ENCODE data around the gene WBP1. TPM values are rescaled to one million over a fixed set of nuclear protein-coding genes. Genes with fewer than 3 reads are reported as not detected.

Gene WBP1
- total RNA-seq, 4 donors from 2014 or later, result 40.7 to 121 (median 47.0) TPM

GRCh38 chr2:74505448-74506246 lies 47.4 kb downstream of the WBP1 start:
- WGBS, result 94% methylated on average over 14 of the region's 14 CpGs
- Histone ChIP-seq H3K27ac (no peak overlapping the region), H3K36me3 (peaks cover 16% of the 10 kb centered on the region), H3K27me3 (peaks cover 40% of the 10 kb centered on the region), H3K4me3 (peak overlapping the region; percentile 79), H3K4me1 (peaks cover 59% of the 10 kb centered on the region), H3K9me3 (no peaks in the 10 kb centered on the region)
- DNase-seq (ENCODE audit: low spot score in 2 of 2), result no peak
- TF ChIP-seq POLR2A (IDR thresholded peaks at IDR 0.05), result no peak
- TF ChIP-seq POLR2AphosphoS5 (IDR thresholded peaks at IDR 0.05), result no peak
- TF ChIP-seq EP300 (IDR thresholded peaks at IDR 0.05), result no peak
- TF ChIP-seq CTCF (IDR thresholded peaks at IDR 0.05), result no peak

GRCh38 chr2:74507145-74507925 lies 49.1 kb downstream of the WBP1 start, which contains the start of gene PCGF1:
TSS of gene PCGF1 (minus strand) at chr2:74507695. CDS start at chr2:74507668, 27 bp downstream.
- peaks cover 16% of the 10 kb centered on the region for H3K36me3 ChIP-seq
- H3K4me1 ChIP-seq, result peaks cover 54% of the 10 kb centered on the region
- H3K27me3 ChIP-seq, result peaks cover 42% of the 10 kb centered on the region
- TF ChIP-seq EP300 (IDR thresholded peaks at IDR 0.05) (no peak), POLR2AphosphoS5 (IDR thresholded peaks at IDR 0.05) (peak; percentile 7 to 82 (median 51)), CTCF (IDR thresholded peaks at IDR 0.05) (peak in 1 of 2 donors; percentile 33)
- H3K27ac ChIP-seq, result peak within 1 kb of the TSS; percentile 99
- 1% methylated on average over 52 of the region's 56 CpGs for WGBS
- H3K4me3 ChIP-seq, result peak within 1 kb of the TSS; percentile 79
- H3K9me3 ChIP-seq, result no peaks in the 10 kb centered on the region
- peak; percentile 98 to 99 for DNase-seq (ENCODE audit: low spot score in 2 of 2)

DNA sequence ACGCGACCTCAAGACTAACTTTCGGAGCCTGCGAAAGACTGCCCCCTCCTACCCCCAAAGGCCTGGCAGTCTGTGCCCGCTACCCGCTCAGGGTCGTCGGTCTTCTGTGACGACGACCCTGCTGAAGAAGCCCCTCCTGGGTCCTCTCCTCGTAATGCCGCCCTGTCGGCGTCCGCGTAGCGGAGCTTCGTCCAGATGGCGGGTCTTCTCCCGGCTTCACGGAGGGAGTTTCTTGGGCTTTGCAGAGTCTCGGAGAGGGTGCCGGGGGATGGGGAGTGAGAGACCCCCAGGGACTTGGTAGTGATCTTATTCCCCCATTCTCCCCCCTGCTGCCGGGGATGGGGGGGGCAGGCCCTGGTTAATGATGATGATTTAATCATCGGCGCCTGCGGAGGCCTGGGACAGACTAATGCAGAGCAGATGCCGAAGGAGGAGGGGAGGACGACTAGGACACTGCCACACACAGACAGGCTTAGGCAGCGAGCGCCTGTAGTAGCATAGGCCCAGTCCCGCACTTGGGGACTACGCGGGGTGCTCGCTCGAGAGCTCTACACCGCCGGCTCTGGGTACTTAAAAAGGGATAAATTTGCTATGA lies 49.8 kb downstream of the WBP1 start:
- peaks cover 47% of the 10 kb centered on the region for H3K4me1 ChIP-seq
- no peaks in the 10 kb centered on the region for H3K9me3 ChIP-seq
- H3K27me3 ChIP-seq, result peaks cover 42% of the 10 kb centered on the region
- WGBS, result 9% methylated on average over 35 of the region's 38 CpGs
- peak in 1 of 2 donors; percentile 82 for DNase-seq (ENCODE audit: low spot score in 2 of 2)
- H3K4me3 ChIP-seq, result peak overlapping the region; percentile 79
- no peak for TF ChIP-seq CTCF (IDR thresholded peaks at IDR 0.05)
- peak overlapping the region; percentile 99 for H3K27ac ChIP-seq
- H3K36me3 ChIP-seq, result peaks cover 16% of the 10 kb centered on the region

DNA sequence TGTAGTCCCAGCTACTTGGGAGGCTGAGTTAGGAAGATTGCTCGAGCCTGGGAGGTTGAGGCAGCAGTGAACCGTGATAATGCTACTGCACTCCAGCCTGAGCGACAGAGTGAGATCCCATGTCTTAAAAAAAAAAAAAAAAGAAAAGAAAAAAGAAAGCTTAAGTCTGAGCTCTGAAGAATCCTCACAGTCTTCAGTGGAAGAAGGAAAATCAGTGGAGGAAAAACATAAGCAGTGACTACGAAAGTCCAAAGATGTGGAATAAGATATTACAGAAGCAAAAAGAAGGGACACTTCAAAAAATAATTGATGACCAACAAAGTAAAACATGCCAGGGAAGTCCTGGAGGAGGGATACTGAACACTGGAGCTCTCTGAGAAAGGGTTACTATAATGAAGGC lies 52.0 kb downstream of the WBP1 start:
- no peak overlapping the region for H3K27ac ChIP-seq
- peaks cover 61% of the 10 kb centered on the region for H3K27me3 ChIP-seq
- H3K4me1 ChIP-seq, result peaks cover 50% of the 10 kb centered on the region
- TF ChIP-seq POLR2AphosphoS5 (IDR thresholded peaks at IDR 0.05) (no peak), EP300 (IDR thresholded peaks at IDR 0.05) (no peak), POLR2A (IDR thresholded peaks at IDR 0.05) (no peak), CTCF (IDR thresholded peaks at IDR 0.05) (no peak)
- H3K9me3 ChIP-seq, result no peaks in the 10 kb centered on the region
- peaks cover 7% of the 10 kb centered on the region for H3K36me3 ChIP-seq
- 96% methylated on average over 4 of the region's 4 CpGs for WGBS
- no peak for DNase-seq (ENCODE audit: low spot score in 2 of 2)
- no peak overlapping the region for H3K4me3 ChIP-seq

Other genes with a start within 250 kb of the WBP1 start
- 10 to 100 TPM in 1 of 4 donors, 1 to 10 TPM in 3; 3.2 to 30.4 (median 4.2) TPM for gene SLC4A5, start 115.0 kb upstream of the WBP1 start, total RNA-seq
- gene DCTN1, start 78.1 kb upstream of the WBP1 start, total RNA-seq, result 100 to 1,000 TPM in 3 of 4 donors, 10 to 100 TPM in 1; 83.4 to 122 (median 105) TPM
- 1 to 10 TPM in 3 of 4 donors, under 1 TPM in 1; 0.87 to 2.1 (median 1.4) TPM for gene C2orf81, start 36.8 kb upstream of the WBP1 start, total RNA-seq
- gene WDR54, start 36.7 kb upstream of the WBP1 start, total RNA-seq, result 10 to 100 TPM in 2 of 4 donors, 1 to 10 TPM in 2; 5.0 to 12.0 (median 8.5) TPM
- gene RTKN, start 16.5 kb upstream of the WBP1 start, total RNA-seq, result 10 to 100 TPM; 48.2 to 63.1 (median 56.7) TPM
- 10 to 100 TPM; 15.9 to 75.9 (median 36.0) TPM for gene INO80B, start 3.4 kb upstream of the WBP1 start, total RNA-seq
- 10 to 100 TPM; 44.1 to 81.3 (median 50.1) TPM for gene MOGS, start 6.9 kb downstream of the WBP1 start, total RNA-seq
- 10 to 100 TPM; 13.1 to 36.0 (median 26.7) TPM for gene MRPL53, start 14.2 kb downstream of the WBP1 start, total RNA-seq
- 10 to 100 TPM; 10.4 to 31.1 (median 18.7) TPM for gene CCDC142, start 24.6 kb downstream of the WBP1 start, total RNA-seq
- gene TTC31, start 24.6 kb downstream of the WBP1 start, total RNA-seq, result 10 to 100 TPM; 20.4 to 45.5 (median 27.4) TPM
- gene LBX2, start 41.2 kb downstream of the WBP1 start, total RNA-seq, result 1 to 10 TPM in 1 of 4 donors, not detected in 3; 1.2 TPM
- gene PCGF1, start 49.3 kb downstream of the WBP1 start, total RNA-seq, result 10 to 100 TPM; 15.6 to 77.0 (median 19.7) TPM
- gene TLX2, start 56.0 kb downstream of the WBP1 start, total RNA-seq, result under 1 TPM in 1 of 4 donors, not detected in 3; 0.56 TPM
- 10 to 100 TPM in 1 of 4 donors, 1 to 10 TPM in 3; 2.7 to 12.8 (median 6.4) TPM for gene DQX1, start 67.8 kb downstream of the WBP1 start, total RNA-seq
- 100 to 1,000 TPM; 111 to 170 (median 145) TPM for gene AUP1, start 71.3 kb downstream of the WBP1 start, total RNA-seq
- gene HTRA2, start 71.5 kb downstream of the WBP1 start, total RNA-seq, result 10 to 100 TPM; 23.7 to 31.2 (median 27.1) TPM
- gene LOXL3, start 95.5 kb downstream of the WBP1 start, total RNA-seq, result 1 to 10 TPM in 3 of 4 donors, under 1 TPM in 1; 0.23 to 3.8 (median 1.5) TPM
- gene DOK1, start 96.3 kb downstream of the WBP1 start, total RNA-seq, result 10 to 100 TPM in 1 of 4 donors, 1 to 10 TPM in 3; 3.3 to 10.6 (median 5.4) TPM
- gene M1AP, start 189.9 kb downstream of the WBP1 start, total RNA-seq, result 1 to 10 TPM in 1 of 4 donors, not detected in 3; 1.1 TPM
- gene SEMA4F, start 195.8 kb downstream of the WBP1 start, total RNA-seq, result 1 to 10 TPM; 3.5 to 8.2 (median 4.6) TPM

Data from suprapubic skin (tissue), 4 donors.